Measurements from ENCODE around the gene TTC24.
"Not testable (repeated sequence)": the region's sequence is repeated elsewhere in the genome, so short reads cannot be mapped to it uniquely, and the experiment has no call there.

The TTC24 gene

GRCh38 chr1:156579472-156579871, at the start of gene TTC24:
TSS of gene TTC24 (plus strand) at chr1:156579723. CDS start at chr1:156581365, 1,642 bp downstream.
- DNase-seq: no peak

- DNase-seq: no peak
Measured at GRCh38 chr1:156530006-156530405, 49.5 kb upstream of the TTC24 start.

GRCh38 chr1:156532374-156532773, 47.1 kb upstream of the TTC24 start:
- DNase-seq: no peak

GRCh38 chr1:156533568-156534220, 45.8 kb upstream of the TTC24 start:
- DNase-seq: no peak

- DNase-seq: no peak
Measured at GRCh38 chr1:156534424-156535060, 45.0 kb upstream of the TTC24 start.

- no peak for DNase-seq
Measured at GRCh38 chr1:156537027-156537426, 42.5 kb upstream of the TTC24 start.

- no peak for DNase-seq
Measured at GRCh38 chr1:156538711-156539440, 40.6 kb upstream of the TTC24 start.

GRCh38 chr1:156539818-156540355, 39.6 kb upstream of the TTC24 start:
- no peak for DNase-seq

GRCh38 chr1:156540955-156541354, 38.6 kb upstream of the TTC24 start:
- no peak for DNase-seq

GRCh38 chr1:156543066-156543465, 36.5 kb upstream of the TTC24 start:
- DNase-seq: no peak

- DNase-seq: no peak
Measured at GRCh38 chr1:156544592-156545102, 34.9 kb upstream of the TTC24 start.

GRCh38 chr1:156546267-156546666, 33.3 kb upstream of the TTC24 start:
- no peak for DNase-seq

- DNase-seq: no peak
Measured at GRCh38 chr1:156547434-156547833, 32.1 kb upstream of the TTC24 start.

GRCh38 chr1:156547982-156548381, 31.5 kb upstream of the TTC24 start:
- no peak for DNase-seq

- DNase-seq: no peak
Measured at GRCh38 chr1:156549390-156549789, 30.1 kb upstream of the TTC24 start.

- DNase-seq: no peak
Measured at GRCh38 chr1:156549831-156550230, 29.7 kb upstream of the TTC24 start.

- no peak for DNase-seq
Measured at GRCh38 chr1:156550346-156550745, 29.2 kb upstream of the TTC24 start.

- no peak for DNase-seq
Measured at GRCh38 chr1:156551066-156551643, 28.4 kb upstream of the TTC24 start.

GRCh38 chr1:156551869-156552268, 27.7 kb upstream of the TTC24 start:
- no peak for DNase-seq

- no peak for DNase-seq
Measured at GRCh38 chr1:156552518-156552917, 27.0 kb upstream of the TTC24 start.

- not testable (repeated sequence) for DNase-seq
Measured at GRCh38 chr1:156552937-156553336, 26.6 kb upstream of the TTC24 start.

GRCh38 chr1:156553860-156554485, 25.6 kb upstream of the TTC24 start:
- DNase-seq: no peak

- no peak for DNase-seq
Measured at GRCh38 chr1:156554971-156555370, 24.6 kb upstream of the TTC24 start.

Data from stimulated activated CD4-positive, alpha-beta T cell treated with anti-CD3 and anti-CD28 coated beads, Interleukin-12 subunit alpha, Interleukin-12 subunit beta, amount 100 ng/mL, for 4 hours (primary cell).